Measurements from ENCODE around the gene NEDD1. TPM values are rescaled to one million over a fixed set of nuclear protein-coding genes. Genes with fewer than 3 reads are reported as not detected.

Gene NEDD1
- 10 to 100 TPM; 14.6 to 15.0 TPM for total RNA-seq
- 1 to 10 TPM; 7.8 to 9.7 TPM for polyA plus RNA-seq
- long read RNA-seq, donor 1, partial matches to known transcripts, result 2 of 7 reads
- long read RNA-seq, donor 1, other reads (novel, unspliced or antisense), result 2 of 7 reads
- long read RNA-seq, donor 2, full-length matches to known transcripts, result 4 of 13 reads
- long read RNA-seq, donor 2, partial matches to known transcripts, result 8 of 13 reads
- long read RNA-seq, donor 2, other reads (novel, unspliced or antisense), result 1 of 13 reads

GRCh38 chr12:96906849-96907670, at the start of gene NEDD1:
Gene NEDD1, plus strand, starts transcription at chr12:96907257. Its CDS starts 2,503 bp downstream, at chr12:96909760.
- intact Hi-C loops (cut with DNase I), result no loop called here
- ATAC-seq (ENCODE audit: low FRiP score), result peak; percentile 95
- peaks cover 0 to 3% of the 10 kb centered on the region in 2 donors for H3K4me1 ChIP-seq (ENCODE audit: control insufficient read depth in 1 of 2, insufficient read depth in 2 of 2, low read length in 2 of 2)
- peak; percentile 90 to 96 for DNase-seq
- H3K4me3 ChIP-seq (ENCODE audit: low read length in 2 of 2), result peak within 1 kb of the TSS; percentile 87 to 88
- no peaks in the 10 kb centered on the region for H3K27me3 ChIP-seq (ENCODE audit: control insufficient read depth in 1 of 2, insufficient read depth in 2 of 2, low read length in 1 of 2)
- H3K9me3 ChIP-seq (ENCODE audit: control insufficient read depth, low read length), result no peaks in the 10 kb centered on the region
- 0 to 1% methylated on average over 50 to 68 of the region's 68 CpGs for WGBS, 2 donors
- H3K36me3 ChIP-seq (ENCODE audit: control insufficient read depth in 1 of 2, insufficient read depth in 2 of 2, low read length in 1 of 2), result no peaks in the 10 kb centered on the region
- H3K27ac ChIP-seq (ENCODE audit: low read depth in 1 of 2, low read length in 2 of 2), result peak within 1 kb of the TSS in 1 of 2 donors; percentile 50

- no peak for ATAC-seq (ENCODE audit: low FRiP score)
- WGBS, 2 donors, result 72 to 86% methylated on average over 1 of the region's 1 CpG
- Histone ChIP-seq H3K9me3 (ENCODE audit: control insufficient read depth, low read length) (no peaks in the 10 kb centered on the region), H3K36me3 (ENCODE audit: control insufficient read depth in 1 of 2, insufficient read depth in 2 of 2, low read length in 1 of 2) (no peaks in the 10 kb centered on the region), H3K27ac (ENCODE audit: low read depth in 1 of 2, low read length in 2 of 2) (no peak overlapping the region), H3K4me1 (ENCODE audit: control insufficient read depth in 1 of 2, insufficient read depth in 2 of 2, low read length in 2 of 2) (no peaks in the 10 kb centered on the region), H3K27me3 (ENCODE audit: control insufficient read depth in 1 of 2, insufficient read depth in 2 of 2, low read length in 1 of 2) (no peaks in the 10 kb centered on the region), H3K4me3 (ENCODE audit: low read length in 2 of 2) (no peak overlapping the region)
- intact Hi-C loops (cut with DNase I), result no loop called here
- DNase-seq, result no peak
These were observed 48.9 kb upstream of the NEDD1 start for GRCh38 chr12:96858162-96858561.

- no peaks in the 10 kb centered on the region for H3K36me3 ChIP-seq (ENCODE audit: control insufficient read depth in 1 of 2, insufficient read depth in 2 of 2, low read length in 1 of 2)
- ATAC-seq (ENCODE audit: low FRiP score) (no peak), DNase-seq (no peak)
- WGBS, 2 donors, result 20 to 23% methylated on average over 2 of the region's 2 CpGs
- no peaks in the 10 kb centered on the region for H3K9me3 ChIP-seq (ENCODE audit: control insufficient read depth, low read length)
- no peaks in the 10 kb centered on the region for H3K27me3 ChIP-seq (ENCODE audit: control insufficient read depth in 1 of 2, insufficient read depth in 2 of 2, low read length in 1 of 2)
- H3K4me3 ChIP-seq (ENCODE audit: low read length in 2 of 2), result no peak overlapping the region
- H3K4me1 ChIP-seq (ENCODE audit: control insufficient read depth in 1 of 2, insufficient read depth in 2 of 2, low read length in 2 of 2), result no peaks in the 10 kb centered on the region
- no peak overlapping the region for H3K27ac ChIP-seq (ENCODE audit: low read depth in 1 of 2, low read length in 2 of 2)
- intact Hi-C loops (cut with DNase I), result no loop called here
These were observed 45.4 kb upstream of the NEDD1 start for GRCh38 chr12:96861656-96862055.

GRCh38 chr12:96862326-96862725, 44.7 kb upstream of the NEDD1 start:
- intact Hi-C loops (cut with DNase I), result no loop called here
- Histone ChIP-seq H3K27ac (ENCODE audit: low read depth in 1 of 2, low read length in 2 of 2) (no peak overlapping the region), H3K4me1 (ENCODE audit: control insufficient read depth in 1 of 2, insufficient read depth in 2 of 2, low read length in 2 of 2) (no peaks in the 10 kb centered on the region), H3K4me3 (ENCODE audit: low read length in 2 of 2) (no peak overlapping the region), H3K36me3 (ENCODE audit: control insufficient read depth in 1 of 2, insufficient read depth in 2 of 2, low read length in 1 of 2) (no peaks in the 10 kb centered on the region), H3K27me3 (ENCODE audit: control insufficient read depth in 1 of 2, insufficient read depth in 2 of 2, low read length in 1 of 2) (no peaks in the 10 kb centered on the region), H3K9me3 (ENCODE audit: control insufficient read depth, low read length) (no peaks in the 10 kb centered on the region)
- DNase-seq (no peak), ATAC-seq (ENCODE audit: low FRiP score) (no peak)
- WGBS, 2 donors, result 40 to 57% methylated on average over 1 of the region's 1 CpG

- ATAC-seq (ENCODE audit: low FRiP score), result no peak
- 37 to 39% methylated on average over 4 of the region's 4 CpGs for WGBS, 2 donors
These were observed 42.7 kb upstream of the NEDD1 start for GRCh38 chr12:96864335-96864734.

GRCh38 chr12:96866801-96867590, 40.1 kb upstream of the NEDD1 start:
- H3K27ac ChIP-seq (ENCODE audit: low read depth in 1 of 2, low read length in 2 of 2), result no peak overlapping the region
- no peaks in the 10 kb centered on the region for H3K9me3 ChIP-seq (ENCODE audit: control insufficient read depth, low read length)
- DNase-seq (no peak), ATAC-seq (ENCODE audit: low FRiP score) (no peak)
- no peaks in the 10 kb centered on the region for H3K27me3 ChIP-seq (ENCODE audit: control insufficient read depth in 1 of 2, insufficient read depth in 2 of 2, low read length in 1 of 2)
- no peak overlapping the region for H3K4me3 ChIP-seq (ENCODE audit: low read length in 2 of 2)
- intact Hi-C loops (cut with DNase I), result no loop called here
- H3K36me3 ChIP-seq (ENCODE audit: control insufficient read depth in 1 of 2, insufficient read depth in 2 of 2, low read length in 1 of 2), result no peaks in the 10 kb centered on the region
- H3K4me1 ChIP-seq (ENCODE audit: control insufficient read depth in 1 of 2, insufficient read depth in 2 of 2, low read length in 2 of 2), result no peaks in the 10 kb centered on the region
- 73 to 87% methylated on average over 4 of the region's 4 CpGs for WGBS, 2 donors

More at GRCh38 chr12:96864335-96864734, 42.7 kb upstream of the NEDD1 start:
- no peak overlapping the region for H3K27ac ChIP-seq (ENCODE audit: low read depth in 1 of 2, low read length in 2 of 2)
- intact Hi-C loops (cut with DNase I), result no loop called here
- H3K9me3 ChIP-seq (ENCODE audit: control insufficient read depth, low read length), result no peaks in the 10 kb centered on the region
- H3K27me3 ChIP-seq (ENCODE audit: control insufficient read depth in 1 of 2, insufficient read depth in 2 of 2, low read length in 1 of 2), result no peaks in the 10 kb centered on the region
- H3K4me1 ChIP-seq (ENCODE audit: control insufficient read depth in 1 of 2, insufficient read depth in 2 of 2, low read length in 2 of 2), result no peaks in the 10 kb centered on the region
- no peaks in the 10 kb centered on the region for H3K36me3 ChIP-seq (ENCODE audit: control insufficient read depth in 1 of 2, insufficient read depth in 2 of 2, low read length in 1 of 2)
- no peak overlapping the region for H3K4me3 ChIP-seq (ENCODE audit: low read length in 2 of 2)
- no peak for DNase-seq

- no peak for DNase-seq
- 75 to 89% methylated on average over 1 of the region's 1 CpG for WGBS, 2 donors
- intact Hi-C loops (cut with DNase I), result no loop called here
These were observed 36.1 kb upstream of the NEDD1 start for GRCh38 chr12:96870946-96871345.

GRCh38 chr12:96872961-96873360, 34.1 kb upstream of the NEDD1 start:
- Histone ChIP-seq H3K27me3 (ENCODE audit: control insufficient read depth in 1 of 2, insufficient read depth in 2 of 2, low read length in 1 of 2) (no peaks in the 10 kb centered on the region), H3K4me1 (ENCODE audit: control insufficient read depth in 1 of 2, insufficient read depth in 2 of 2, low read length in 2 of 2) (no peaks in the 10 kb centered on the region), H3K36me3 (ENCODE audit: control insufficient read depth in 1 of 2, insufficient read depth in 2 of 2, low read length in 1 of 2) (no peaks in the 10 kb centered on the region), H3K4me3 (ENCODE audit: low read length in 2 of 2) (no peak overlapping the region), H3K27ac (ENCODE audit: low read depth in 1 of 2, low read length in 2 of 2) (no peak overlapping the region), H3K9me3 (ENCODE audit: control insufficient read depth, low read length) (no peaks in the 10 kb centered on the region)
- DNase-seq (no peak), ATAC-seq (ENCODE audit: low FRiP score) (no peak)
- intact Hi-C loops (cut with DNase I), result no loop called here

More at GRCh38 chr12:96870946-96871345, 36.1 kb upstream of the NEDD1 start:
- Histone ChIP-seq H3K4me3 (ENCODE audit: low read length in 2 of 2) (no peak overlapping the region), H3K27me3 (ENCODE audit: control insufficient read depth in 1 of 2, insufficient read depth in 2 of 2, low read length in 1 of 2) (no peaks in the 10 kb centered on the region), H3K9me3 (ENCODE audit: control insufficient read depth, low read length) (no peaks in the 10 kb centered on the region), H3K4me1 (ENCODE audit: control insufficient read depth in 1 of 2, insufficient read depth in 2 of 2, low read length in 2 of 2) (no peaks in the 10 kb centered on the region), H3K27ac (ENCODE audit: low read depth in 1 of 2, low read length in 2 of 2) (no peak overlapping the region), H3K36me3 (ENCODE audit: control insufficient read depth in 1 of 2, insufficient read depth in 2 of 2, low read length in 1 of 2) (no peaks in the 10 kb centered on the region)
- ATAC-seq (ENCODE audit: low FRiP score), result no peak

Measured in aorta (tissue), 5 donors.